PC-3 (cell line): ENCODE results near the gene PSMD14. TPM values are rescaled to one million over a fixed set of nuclear protein-coding genes. Genes with fewer than 3 reads are reported as not detected.

Source experiments
- ATAC-seq: fragments of 200-7000 bp; cut with Tn5 transposase; 2 replicates; pipeline ENCODE4 v1.9.1; 2020; ENCODE audit warnings: mild to moderate bottlenecking, moderate library complexity
- BruUV-seq: library from RNA; stranded (reverse); fragments of 400-500 nt; replicated peaks from 2 replicates; lab custom pipeline; 2021; lab: Mats Ljungman, UMichigan
- CTCF ChIA-PET: fragments of 300-600 bp; sonication (Branson Sonifier 250); formaldehyde crosslinking; loops from one replicate; lab custom pipeline; 2022; ENCODE audit warnings: antibody characterized with exemption; lab: Charles Lee
- POLR2A ChIA-PET: fragments of 300-600 bp; sonication (Branson Sonifier 250); formaldehyde crosslinking; loops from one replicate; lab custom pipeline; 2022; ENCODE audit warnings: antibody characterized with exemption; ENCODE audit not compliant: unreplicated experiment; lab: Charles Lee
- DNase-seq: peaks from one replicate; pipeline ENCODE4 v3.0.0-alpha.2; 2015
- H2AFZ ChIP-seq: fragments of 300-600 bp; sonication (generic); 2 replicates; pipeline ENCODE4 v1.6.0; 2016; ENCODE audit warnings: antibody characterized with exemption, low read length
- H3F3A ChIP-seq: fragments of 300-600 bp; sonication (generic); one replicate; pipeline ENCODE4 v1.6.0; 2017; ENCODE audit warnings: antibody characterized with exemption, low read length, control low read depth, mild to moderate bottlenecking; ENCODE audit not compliant: unreplicated experiment
- H3K27ac ChIP-seq: fragments of 300-600 bp; sonication (generic); 2 replicates; pipeline ENCODE4 v1.5.1; 2016; ENCODE audit warnings: mild to moderate bottlenecking, low read length
- H3K27me3 ChIP-seq: fragments of 300-600 bp; sonication (generic); 2 replicates; pipeline ENCODE4 v1.6.1; 2016; ENCODE audit warnings: low read length, mixed read lengths
- H3K36me3 ChIP-seq: fragments of 300-600 bp; sonication (generic); 2 replicates; pipeline ENCODE4 v1.6.1; 2016; ENCODE audit warnings: low read depth, mixed run types, low read length, mixed read lengths
- H3K4me1 ChIP-seq: fragments of 300-600 bp; sonication (generic); 2 replicates; pipeline ENCODE4 v1.5.1; 2016; ENCODE audit warnings: low read length; ENCODE audit not compliant: insufficient read depth
- H3K4me2 ChIP-seq: fragments of 300-600 bp; sonication (generic); 2 replicates; pipeline ENCODE4 v1.6.0; 2016; ENCODE audit warnings: low read length
- H3K4me3 ChIP-seq: fragments of 300-600 bp; sonication (generic); 2 replicates; pipeline ENCODE4 v1.5.1; 2016; ENCODE audit warnings: mild to moderate bottlenecking, low read length, mixed read lengths
- H3K79me2 ChIP-seq: fragments of 300-600 bp; sonication (generic); 2 replicates; pipeline ENCODE4 v1.6.1; 2017; ENCODE audit warnings: low read length, mixed read lengths
- H3K9ac ChIP-seq: fragments of 300-600 bp; sonication (generic); 2 replicates; pipeline ENCODE4 v1.6.0; 2016; ENCODE audit warnings: mild to moderate bottlenecking, low read length
- H3K9me2 ChIP-seq: fragments of 300-600 bp; sonication (generic); replicated peaks from 2 replicates; pipeline ENCODE4 v1.6.1; 2016; ENCODE audit warnings: mixed run types, low read length, mixed read lengths
- H3K9me3 ChIP-seq: fragments of 300-600 bp; sonication (generic); 2 replicates; pipeline ENCODE4 v1.6.1; 2016; ENCODE audit warnings: low read length, mixed read lengths
- H4K20me1 ChIP-seq: fragments of 300-600 bp; sonication (generic); 2 replicates; pipeline ENCODE4 v1.6.1; 2016; ENCODE audit warnings: low read length, mixed read lengths
- CTCF ChIP-seq: fragments of 300-600 bp; sonication (generic); conservative IDR thresholded peaks from 2 replicates; pipeline ENCODE4 v1.5.1; 2017; ENCODE audit warnings: antibody characterized with exemption, low read depth, mild to moderate bottlenecking, low read length
- EZH2 ChIP-seq: fragments of 300-600 bp; sonication (generic); IDR thresholded peaks from one replicate; pipeline ENCODE4 v1.6.1; 2017; ENCODE audit warnings: antibody characterized with exemption, mild to moderate bottlenecking, low read length; ENCODE audit not compliant: unreplicated experiment
- EZH2phosphoT487 ChIP-seq: fragments of 300-600 bp; sonication (generic); IDR thresholded peaks from 2 replicates; pipeline ENCODE4 v1.6.1; 2018; ENCODE audit warnings: mild to moderate bottlenecking, antibody characterized with exemption, low read length, borderline replicate concordance
- intact Hi-C: fragments of 100-400 bp; cut with micrococcal nuclease; formaldehyde crosslinking; loops from 2 replicates; pipeline ENCODE4 v1.9.0; 2023
- total RNA-seq: library from RNA; depleted of rRNA; stranded (reverse); fragments of >200 nt; gene quantifications from 2 replicates; pipeline ENCODE4 v1.2.3, GENCODE V29; 2014

Gene PSMD14
- total RNA-seq, 1 experiment from 2014 or later = 151 TPM

- no peaks in the 10 kb centered on the region for H3K9me2 ChIP-seq
- H2AFZ ChIP-seq = no peak overlapping the region
- H3K79me2 ChIP-seq = no peaks in the 10 kb centered on the region
- ChIA-PET CTCF (no interaction called here), POLR2A (no interaction called here)
- no peaks in the 10 kb centered on the region for H3K9me3 ChIP-seq
- peaks cover 6% of the 10 kb centered on the region; the same call in 1 of the 2 replicates for H4K20me1 ChIP-seq
- no peaks in the 10 kb centered on the region for H3K4me1 ChIP-seq
- H3K27ac ChIP-seq = no peak overlapping the region
- H3K27me3 ChIP-seq = no peaks in the 10 kb centered on the region
- H3K36me3 ChIP-seq = peaks cover 59% of the 10 kb centered on the region
- DNase-seq (no peak), ATAC-seq (no peak)
- H3K4me2 ChIP-seq = no peak overlapping the region
- TF ChIP-seq EZH2phosphoT487 (no peak), EZH2 (no peak), CTCF (no peak)
- H3K9ac ChIP-seq = no peak overlapping the region
- H3K4me3 ChIP-seq = no peak overlapping the region
- H3F3A ChIP-seq = no peaks in the 10 kb centered on the region
- BruUV-seq = no TSS peak
- intact Hi-C loops = no loop called here
Measured at GRCh38 chr2:161388146-161388779, 80.0 kb downstream of the PSMD14 start.

DNA sequence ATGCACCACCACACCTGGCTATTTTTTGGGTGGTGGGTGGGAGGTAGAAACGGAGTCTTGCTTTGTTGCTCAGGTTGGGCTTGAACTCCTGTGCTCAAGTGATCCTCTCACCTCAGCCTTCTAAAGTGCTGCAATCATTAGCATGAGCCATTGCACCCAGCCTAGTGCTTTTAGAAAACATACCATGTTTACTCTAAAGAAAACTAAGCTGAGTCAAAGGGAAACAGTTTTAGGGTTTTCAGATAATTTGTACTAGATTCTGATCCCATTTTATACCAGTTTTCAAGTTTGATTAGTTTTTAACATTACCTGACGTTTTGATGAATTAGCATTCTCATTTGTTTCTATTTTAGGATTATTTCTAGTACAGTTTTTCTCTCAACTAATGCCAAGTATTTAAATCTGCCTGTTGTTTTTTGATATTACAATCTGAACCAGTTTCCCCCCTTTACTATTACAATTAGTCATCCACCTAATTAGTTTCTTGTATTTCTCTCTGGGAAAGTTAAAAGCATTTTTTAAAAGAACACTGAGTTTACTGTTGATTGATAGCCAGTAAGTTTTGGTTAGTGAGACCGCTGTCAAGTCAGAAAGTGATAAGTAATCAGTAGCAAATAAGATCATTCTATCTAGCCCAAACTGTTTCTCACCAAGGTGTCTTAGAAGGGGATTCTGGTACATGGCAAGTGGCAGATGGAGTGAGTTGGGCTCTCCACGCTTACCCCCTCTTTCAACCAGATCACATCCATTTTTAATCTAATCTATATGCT lies 83.7 kb downstream of the PSMD14 start:
- no peaks in the 10 kb centered on the region for H3K9me3 ChIP-seq
- H3K27ac ChIP-seq = no peak overlapping the region
- H3K27me3 ChIP-seq = no peaks in the 10 kb centered on the region
- H4K20me1 ChIP-seq = peaks cover 4% of the 10 kb centered on the region; the same call in 1 of the 2 replicates
- H3K36me3 ChIP-seq = peaks cover 68% of the 10 kb centered on the region
- ChIA-PET CTCF (no interaction called here), POLR2A (no interaction called here)
- no peak for TF ChIP-seq EZH2phosphoT487
- TF ChIP-seq EZH2 = no peak
- no peak for TF ChIP-seq CTCF
- no peaks in the 10 kb centered on the region for H3K9me2 ChIP-seq
- H3K9ac ChIP-seq = no peak overlapping the region
- ATAC-seq (no peak), DNase-seq (no peak)
- BruUV-seq = no TSS peak
- H3K4me2 ChIP-seq = no peak overlapping the region
- intact Hi-C loops = no loop called here
- no peaks in the 10 kb centered on the region for H3K4me1 ChIP-seq
- no peak overlapping the region for H3K4me3 ChIP-seq
- no peak overlapping the region for H2AFZ ChIP-seq
- no peaks in the 10 kb centered on the region for H3F3A ChIP-seq
- no peaks in the 10 kb centered on the region for H3K79me2 ChIP-seq

DNA sequence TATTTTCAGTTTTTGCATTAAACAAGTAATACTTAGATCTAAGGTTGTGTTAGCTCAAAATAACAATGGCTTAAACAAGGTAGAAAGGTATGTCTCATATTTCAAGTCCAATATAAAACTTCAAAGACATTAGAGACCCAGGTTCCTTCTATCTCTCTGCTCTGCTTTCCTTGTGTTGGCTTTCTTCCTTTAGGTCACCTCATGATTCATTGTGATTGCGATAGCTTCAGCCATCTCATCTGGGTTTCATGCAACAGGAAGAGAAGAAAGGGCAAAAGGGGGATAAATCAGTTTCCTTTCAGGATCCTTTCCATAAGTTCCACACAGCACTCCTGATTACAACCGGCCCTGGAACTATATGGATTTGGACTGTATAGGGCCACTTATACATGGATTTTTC lies 91.9 kb downstream of the PSMD14 start:
- TF ChIP-seq CTCF (no peak), EZH2 (no peak), EZH2phosphoT487 (no peak)
- intact Hi-C loops = no loop called here
- H3K4me3 ChIP-seq = no peak overlapping the region
- H3K9me3 ChIP-seq = no peaks in the 10 kb centered on the region
- peaks cover 4% of the 10 kb centered on the region for H3F3A ChIP-seq
- POLR2A ChIA-PET = no interaction called here
- DNase-seq = peak; percentile 21
- no peaks in the 10 kb centered on the region for H3K9me2 ChIP-seq
- H3K9ac ChIP-seq = no peak overlapping the region
- H4K20me1 ChIP-seq = no peaks in the 10 kb centered on the region
- no peaks in the 10 kb centered on the region for H3K79me2 ChIP-seq
- H2AFZ ChIP-seq = no peak overlapping the region
- no peak overlapping the region for H3K4me2 ChIP-seq
- CTCF ChIA-PET = no interaction called here
- H3K27ac ChIP-seq = no peak overlapping the region
- H3K36me3 ChIP-seq = peaks cover 49% of the 10 kb centered on the region
- no TSS peak for BruUV-seq
- H3K27me3 ChIP-seq = no peaks in the 10 kb centered on the region
- H3K4me1 ChIP-seq = no peaks in the 10 kb centered on the region
- no peak for ATAC-seq
